ENCODE results near the gene SAMD4B. TPM values are rescaled to one million over a fixed set of nuclear protein-coding genes. Genes with fewer than 3 reads are reported as not detected.
A peak's percentile ranks its signal among the peaks of the same experiment; 100 is the strongest.

SAMD4B gene
- total and polyA plus RNA-seq, 9 of the 15 experiments (the other 6 are each of a cell fraction or from before 2014, with no cell fraction given), result 3.4 to 90.5 (median 38.0) TPM

DNA sequence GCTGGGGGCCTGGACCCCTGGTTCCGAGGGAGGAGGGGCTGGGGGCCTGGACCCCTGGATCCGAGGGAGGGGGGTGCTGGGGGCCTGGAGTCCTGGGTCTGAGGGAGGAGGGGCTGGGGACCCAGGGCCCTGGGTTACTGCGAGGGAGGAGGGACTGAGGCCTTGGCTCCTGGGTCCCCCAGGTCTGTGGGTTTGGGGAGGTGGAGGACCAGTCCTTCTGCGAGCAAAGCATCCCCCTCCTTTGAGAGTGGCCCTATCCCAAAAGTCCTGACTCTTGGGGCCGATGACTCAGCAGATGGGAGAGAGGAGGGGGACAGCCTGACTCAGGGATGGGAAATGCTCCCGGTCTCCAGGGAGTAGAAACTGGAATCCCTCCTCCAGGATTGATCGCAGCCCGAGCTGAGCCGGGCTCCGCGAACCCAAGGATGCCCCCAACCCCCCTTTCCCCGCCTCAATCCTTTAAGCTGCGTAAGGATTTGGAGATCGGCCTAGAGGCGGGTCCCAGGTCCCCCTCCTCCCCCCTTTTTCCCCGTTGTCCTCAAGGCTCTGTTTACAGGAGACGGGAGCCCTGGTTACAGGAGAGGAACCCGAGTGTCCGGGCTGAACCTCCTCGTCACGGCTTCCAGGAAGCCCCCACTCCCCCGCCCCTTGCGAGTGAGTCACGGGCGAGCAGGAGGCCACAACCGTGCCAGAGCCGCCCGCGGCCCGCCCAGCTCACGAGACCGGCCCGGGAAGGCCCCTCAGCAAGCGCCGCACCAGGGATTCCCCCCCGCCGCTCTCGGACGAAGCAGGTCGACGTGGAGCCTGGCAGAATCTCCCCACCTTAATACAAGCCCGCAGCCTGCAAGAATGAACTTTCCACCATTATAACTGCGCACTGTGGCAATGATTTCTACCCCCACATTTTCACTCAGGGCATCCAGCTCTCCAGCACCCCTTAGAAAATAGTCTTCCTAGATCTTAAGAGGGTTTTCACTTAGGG lies 61.4 kb downstream of the SAMD4B start (continued):
- TF ChIP-seq, protein P1, sequence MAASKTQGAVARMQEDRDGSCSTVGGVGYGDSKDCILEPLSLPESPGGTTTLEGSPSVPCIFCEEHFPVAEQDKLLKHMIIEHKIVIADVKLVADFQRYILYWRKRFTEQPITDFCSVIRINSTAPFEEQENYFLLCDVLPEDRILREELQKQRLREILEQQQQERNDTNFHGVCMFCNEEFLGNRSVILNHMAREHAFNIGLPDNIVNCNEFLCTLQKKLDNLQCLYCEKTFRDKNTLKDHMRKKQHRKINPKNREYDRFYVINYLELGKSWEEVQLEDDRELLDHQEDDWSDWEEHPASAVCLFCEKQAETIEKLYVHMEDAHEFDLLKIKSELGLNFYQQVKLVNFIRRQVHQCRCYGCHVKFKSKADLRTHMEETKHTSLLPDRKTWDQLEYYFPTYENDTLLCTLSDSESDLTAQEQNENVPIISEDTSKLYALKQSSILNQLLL (CRISPR knock-in tag; IDR thresholded peaks at IDR 0.05; ENCODE audit: borderline replicate concordance), result no peak
- no peak for TF ChIP-seq NR0B1 (IDR thresholded peaks at IDR 0.05; ENCODE audit: partially characterized antibody)
- TF ChIP-seq, protein P2, sequence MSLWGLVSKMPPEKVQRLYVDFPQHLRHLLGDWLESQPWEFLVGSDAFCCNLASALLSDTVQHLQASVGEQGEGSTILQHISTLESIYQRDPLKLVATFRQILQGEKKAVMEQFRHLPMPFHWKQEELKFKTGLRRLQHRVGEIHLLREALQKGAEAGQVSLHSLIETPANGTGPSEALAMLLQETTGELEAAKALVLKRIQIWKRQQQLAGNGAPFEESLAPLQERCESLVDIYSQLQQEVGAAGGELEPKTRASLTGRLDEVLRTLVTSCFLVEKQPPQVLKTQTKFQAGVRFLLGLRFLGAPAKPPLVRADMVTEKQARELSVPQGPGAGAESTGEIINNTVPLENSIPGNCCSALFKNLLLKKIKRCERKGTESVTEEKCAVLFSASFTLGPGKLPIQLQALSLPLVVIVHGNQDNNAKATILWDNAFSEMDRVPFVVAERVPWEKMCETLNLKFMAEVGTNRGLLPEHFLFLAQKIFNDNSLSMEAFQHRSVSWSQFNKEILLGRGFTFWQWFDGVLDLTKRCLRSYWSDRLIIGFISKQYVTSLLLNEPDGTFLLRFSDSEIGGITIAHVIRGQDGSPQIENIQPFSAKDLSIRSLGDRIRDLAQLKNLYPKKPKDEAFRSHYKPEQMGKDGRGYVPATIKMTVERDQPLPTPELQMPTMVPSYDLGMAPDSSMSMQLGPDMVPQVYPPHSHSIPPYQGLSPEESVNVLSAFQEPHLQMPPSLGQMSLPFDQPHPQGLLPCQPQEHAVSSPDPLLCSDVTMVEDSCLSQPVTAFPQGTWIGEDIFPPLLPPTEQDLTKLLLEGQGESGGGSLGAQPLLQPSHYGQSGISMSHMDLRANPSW (CRISPR knock-in tag; IDR thresholded peaks at IDR 0.05), result no peak
- no peak for TF ChIP-seq CHD4 (IDR thresholded peaks at IDR 0.05; ENCODE audit: insufficient read depth, insufficient replicate concordance, low read depth, low read length, poor library complexity, severe bottlenecking)
- TF ChIP-seq ZNF24 (IDR thresholded peaks at IDR 0.05), result no peak
- peak; percentile 25 for TF ChIP-seq HNRNPLL (IDR thresholded peaks at IDR 0.05; ENCODE audit: low read depth, low read length, poor library complexity, severe bottlenecking)
- TF ChIP-seq ZNF830 (CRISPR knock-in tag; IDR thresholded peaks at IDR 0.05), result 0 out of 2 replicates have a peak, but pooled peaks have one; percentile 52
- TF ChIP-seq HNRNPH1 (optimal IDR thresholded peaks at IDR 0.05; ENCODE audit: low read depth, low read length), result no peak
- 0 out of 2 replicates have a peak, but pooled peaks have one; percentile 25 for TF ChIP-seq ETV1 (tag; conservative IDR thresholded peaks at IDR 0.05; ENCODE audit: low read depth)
- TF ChIP-seq MECOM (CRISPR knock-in tag; IDR thresholded peaks at IDR 0.05), result no peak
- peak; percentile 40 to 51; a peak in 2 of 4 replicates for TF ChIP-seq KDM1A (IDR thresholded peaks at IDR 0.05)
- no peak; the same call in 1 of the 2 replicates for TF ChIP-seq FOXO4 (CRISPR knock-in tag; IDR thresholded peaks at IDR 0.05)
- no peak for TF ChIP-seq ID3 (CRISPR knock-in tag; IDR thresholded peaks at IDR 0.05)
- TF ChIP-seq ID3 (tag; IDR thresholded peaks at IDR 0.05), result no peak
- no peak for TF ChIP-seq KAT8 (IDR thresholded peaks at IDR 0.05; ENCODE audit: low read depth)
- TF ChIP-seq PHTF2 (CRISPR knock-in tag; IDR thresholded peaks at IDR 0.05), result no peak
- no peak for TF ChIP-seq ZNF764 (CRISPR knock-in tag; IDR thresholded peaks at IDR 0.05; ENCODE audit: low read depth)
- no peak for TF ChIP-seq ESRRB (CRISPR knock-in tag; IDR thresholded peaks at IDR 0.05; ENCODE audit: borderline replicate concordance)

Measured in K562 (cell line).